ENCODE data around the gene CDK9.
"Not testable (repeated sequence)": the region's sequence is repeated elsewhere in the genome, so short reads cannot be mapped to it uniquely, and the experiment has no call there.

Gene CDK9

DNA sequence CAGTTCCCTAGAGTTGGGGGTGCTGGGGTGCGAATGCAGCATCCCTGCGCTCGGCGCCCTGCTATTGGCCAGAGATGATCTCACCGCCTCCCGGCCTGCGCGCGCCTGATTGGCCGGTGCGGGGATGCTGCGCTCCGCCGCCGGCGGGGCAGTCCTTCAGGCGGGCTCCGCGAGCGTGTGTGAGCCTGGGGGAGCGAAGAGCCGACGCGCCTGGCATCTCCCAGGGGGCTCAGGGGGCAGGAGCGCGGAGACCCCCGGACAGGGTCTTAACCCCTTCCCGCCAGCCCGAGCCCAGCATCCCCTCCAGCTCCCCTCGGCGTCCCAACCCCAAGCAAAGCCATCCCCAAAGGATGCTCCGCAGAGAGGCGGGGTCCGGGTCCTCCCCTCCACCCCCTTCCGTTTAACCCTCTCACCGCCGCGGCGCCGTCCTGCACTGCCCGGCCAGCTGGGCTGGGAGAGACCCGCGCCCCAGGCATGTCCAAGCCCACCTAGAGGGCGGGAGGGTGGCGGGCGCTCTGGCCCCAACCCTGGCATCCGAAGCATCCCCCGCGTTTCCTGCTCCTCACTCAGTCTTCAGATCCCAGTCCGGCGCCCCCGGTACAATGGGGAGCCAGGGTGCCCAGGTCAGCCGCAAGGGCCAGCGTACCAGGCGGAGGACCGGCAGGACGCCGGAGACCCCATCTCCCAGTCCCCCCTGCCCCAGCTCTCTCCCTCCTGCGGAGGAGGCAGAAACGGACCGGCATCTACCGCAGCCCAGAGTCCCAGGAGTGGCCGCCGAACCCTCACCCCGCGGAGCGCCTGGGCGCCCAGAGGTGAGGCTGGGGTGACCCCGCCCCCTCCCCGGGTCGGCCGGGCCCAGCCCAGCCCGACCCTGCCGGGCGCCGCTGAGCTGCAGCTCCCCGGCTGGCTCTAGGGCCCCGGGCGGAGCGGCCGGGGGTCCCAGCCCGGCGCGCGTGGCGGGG lies 31.5 kb upstream of the CDK9 start:
- Mint-ChIP-seq H3K27ac (no peak overlapping the region), H3K36me3 (ENCODE audit: low read depth) (peaks cover 54% of the 10 kb centered on the region), H3K4me3 (no peak overlapping the region), H3K9me3 (no peaks in the 10 kb centered on the region), H3K27me3 (no peaks in the 10 kb centered on the region), H3K4me1 (ENCODE audit: low read depth) (peaks cover 29% of the 10 kb centered on the region)
- intact Hi-C loops (cut with micrococcal nuclease) = no loop called here

DNA sequence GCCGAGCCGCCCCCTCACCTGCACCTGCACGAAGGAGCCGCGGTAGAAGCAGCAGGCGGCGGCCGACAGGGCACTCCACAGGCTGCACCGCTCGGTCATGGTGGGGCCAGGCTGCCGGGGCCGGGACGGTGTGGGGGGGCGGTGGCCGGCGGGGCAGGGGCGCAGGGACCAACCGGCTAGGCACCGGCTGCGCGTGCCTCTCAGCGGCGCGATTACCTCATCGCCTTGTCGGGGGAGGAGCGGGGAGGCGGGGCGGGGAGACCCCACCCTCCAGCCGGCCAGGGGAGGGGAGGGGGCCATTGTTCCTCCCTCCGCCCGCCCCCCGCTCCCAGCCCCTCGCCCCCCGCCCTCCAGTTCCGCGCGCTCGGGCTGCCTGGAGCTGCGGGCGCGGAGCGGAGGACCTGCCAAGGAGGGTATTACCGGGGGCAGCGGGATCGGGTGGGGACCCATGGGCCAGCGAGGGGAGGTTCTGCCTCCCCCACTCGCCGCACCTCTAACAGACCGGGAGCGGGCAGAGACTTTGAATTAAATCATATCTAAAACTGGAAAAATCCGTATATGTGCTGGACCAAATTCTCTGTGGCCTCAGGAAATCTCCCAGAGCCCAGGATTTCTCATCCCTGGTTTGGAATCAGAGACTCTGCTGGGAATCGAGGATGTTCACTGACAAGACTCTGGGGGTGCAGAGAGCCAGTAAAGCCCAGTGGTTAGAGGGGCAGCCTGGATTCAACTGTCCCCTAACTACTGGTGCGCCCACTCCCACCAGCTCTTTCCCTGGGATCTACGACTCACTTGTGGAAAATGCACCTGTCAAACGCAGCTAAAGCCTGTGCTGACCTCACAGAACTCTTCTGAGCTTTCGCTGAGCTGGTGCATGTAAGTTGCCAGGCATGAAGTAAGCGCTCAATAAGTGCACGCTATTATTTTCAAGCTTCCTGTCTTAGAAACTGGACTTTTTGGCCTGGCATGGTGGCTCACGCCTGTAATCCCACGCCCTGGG lies 30.5 kb upstream of the CDK9 start:
- Mint-ChIP-seq H3K4me3 (no peak overlapping the region), H3K36me3 (ENCODE audit: low read depth) (peaks cover 44% of the 10 kb centered on the region), H3K27ac (no peak overlapping the region), H3K27me3 (no peaks in the 10 kb centered on the region), H3K4me1 (ENCODE audit: low read depth) (peaks cover 29% of the 10 kb centered on the region), H3K9me3 (no peaks in the 10 kb centered on the region)
- intact Hi-C loops (cut with micrococcal nuclease) = no loop called here

DNA sequence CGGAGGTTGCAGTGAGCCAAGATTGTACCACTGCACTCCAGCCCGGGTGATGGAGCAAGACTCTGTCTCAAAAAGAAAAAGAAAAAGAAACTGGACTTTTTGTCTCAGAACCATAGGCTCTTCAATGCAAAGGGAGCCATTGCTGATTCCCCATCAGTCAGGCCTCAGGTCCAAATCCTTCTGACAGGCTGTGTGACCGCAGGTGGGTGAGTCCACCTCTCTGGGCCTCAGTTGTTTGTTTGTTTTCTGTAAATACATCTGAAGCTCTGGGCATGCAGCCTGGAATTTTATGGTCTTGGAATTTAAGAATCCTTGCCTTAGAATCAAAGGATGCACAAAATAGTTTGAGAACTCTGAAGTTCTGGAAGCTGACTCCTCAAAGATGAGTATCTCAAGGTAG lies 29.6 kb upstream of the CDK9 start:
- Mint-ChIP-seq H3K9me3 (no peaks in the 10 kb centered on the region), H3K27me3 (no peaks in the 10 kb centered on the region), H3K36me3 (ENCODE audit: low read depth) (peaks cover 40% of the 10 kb centered on the region), H3K27ac (no peak overlapping the region), H3K4me3 (no peak overlapping the region), H3K4me1 (ENCODE audit: low read depth) (peaks cover 33% of the 10 kb centered on the region)
- intact Hi-C loops (cut with micrococcal nuclease) = no loop called here

DNA sequence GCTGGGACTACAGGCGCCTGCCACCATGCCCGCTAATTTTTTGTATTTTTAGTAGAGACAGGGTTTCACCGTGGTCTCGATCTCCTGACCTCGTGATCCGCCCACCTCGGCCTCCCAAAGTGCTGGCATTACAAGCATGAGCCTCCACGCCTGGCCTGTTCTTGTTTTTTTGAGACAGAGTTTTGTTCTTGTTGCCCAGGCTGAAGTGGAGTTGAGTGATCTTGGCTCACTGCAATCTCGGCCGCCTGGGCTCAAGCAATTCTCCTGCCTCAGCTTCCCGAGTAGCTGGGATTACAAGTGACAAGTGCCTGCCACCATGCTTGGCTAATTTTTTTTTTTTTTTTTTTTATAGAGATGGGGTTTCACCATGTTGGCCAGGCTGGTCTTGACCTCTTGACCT lies 29.1 kb upstream of the CDK9 start:
- H3K36me3 Mint-ChIP-seq (ENCODE audit: low read depth) = peaks cover 38% of the 10 kb centered on the region
- H3K27me3 Mint-ChIP-seq; H3K9me3 Mint-ChIP-seq; intact Hi-C loops (cut with micrococcal nuclease); H3K27ac Mint-ChIP-seq; H3K4me3 Mint-ChIP-seq: not testable (repeated sequence)
- H3K4me1 Mint-ChIP-seq (ENCODE audit: low read depth) = peaks cover 38% of the 10 kb centered on the region

DNA sequence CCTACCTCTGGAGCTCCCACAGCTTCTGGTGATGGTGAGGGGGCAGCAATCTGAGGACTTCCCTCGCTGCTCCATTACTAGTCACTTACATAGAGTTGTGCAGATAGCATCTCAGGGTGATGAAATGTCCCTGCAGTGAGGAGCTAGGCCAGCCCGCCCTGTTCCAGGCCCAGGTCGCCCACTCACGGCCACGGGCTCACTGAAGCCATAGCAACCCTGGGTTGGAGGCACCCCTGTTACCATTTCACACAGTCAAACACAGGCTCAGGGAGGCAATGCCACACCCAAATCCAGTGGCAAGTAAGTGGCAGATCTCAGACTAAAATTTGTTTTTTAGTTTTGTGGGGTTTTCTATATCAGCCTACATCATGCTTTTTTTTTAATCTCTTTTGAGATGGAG lies 27.0 kb upstream of the CDK9 start:
- Mint-ChIP-seq H3K4me1 (ENCODE audit: low read depth) (peaks cover 45% of the 10 kb centered on the region), H3K27ac (no peak overlapping the region)
- intact Hi-C loops (cut with micrococcal nuclease) = no loop called here

DNA sequence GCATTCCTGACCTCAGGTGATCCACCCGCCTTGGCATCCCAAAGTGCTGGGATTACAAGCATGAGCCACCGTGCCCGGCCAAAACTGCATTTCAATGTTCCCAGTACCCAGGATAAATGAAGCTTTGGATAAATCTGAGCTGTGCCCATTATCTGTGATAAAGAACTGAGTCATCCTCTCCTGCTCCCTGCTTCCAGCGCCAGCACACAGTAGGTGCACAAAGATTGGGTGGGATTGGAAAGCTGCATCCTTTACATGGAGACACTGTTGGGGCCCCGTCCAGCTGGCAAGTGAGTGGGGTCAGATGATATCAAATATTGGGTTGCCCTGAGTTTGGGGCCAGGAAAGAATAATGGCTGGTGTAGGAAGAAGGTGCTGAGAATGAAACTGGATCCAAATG lies 24.8 kb upstream of the CDK9 start:
- Mint-ChIP-seq H3K4me1 (ENCODE audit: low read depth) (peaks cover 56% of the 10 kb centered on the region), H3K36me3 (ENCODE audit: low read depth) (peaks cover 35% of the 10 kb centered on the region), H3K4me3 (no peak overlapping the region), H3K27me3 (no peaks in the 10 kb centered on the region), H3K9me3 (no peaks in the 10 kb centered on the region), H3K27ac (peak overlapping the region; percentile 86)
- intact Hi-C loops (cut with micrococcal nuclease) = loop anchor here (5.0 kb wide), 1 partner anchor 36 kb away; no protein-coding TSS in a partner anchor

More for the DNA sequence above, 27.0 kb upstream of the CDK9 start:
- Mint-ChIP-seq H3K4me3 (no peak overlapping the region), H3K36me3 (ENCODE audit: low read depth) (peaks cover 27% of the 10 kb centered on the region), H3K27me3 (no peaks in the 10 kb centered on the region), H3K9me3 (no peaks in the 10 kb centered on the region)

DNA sequence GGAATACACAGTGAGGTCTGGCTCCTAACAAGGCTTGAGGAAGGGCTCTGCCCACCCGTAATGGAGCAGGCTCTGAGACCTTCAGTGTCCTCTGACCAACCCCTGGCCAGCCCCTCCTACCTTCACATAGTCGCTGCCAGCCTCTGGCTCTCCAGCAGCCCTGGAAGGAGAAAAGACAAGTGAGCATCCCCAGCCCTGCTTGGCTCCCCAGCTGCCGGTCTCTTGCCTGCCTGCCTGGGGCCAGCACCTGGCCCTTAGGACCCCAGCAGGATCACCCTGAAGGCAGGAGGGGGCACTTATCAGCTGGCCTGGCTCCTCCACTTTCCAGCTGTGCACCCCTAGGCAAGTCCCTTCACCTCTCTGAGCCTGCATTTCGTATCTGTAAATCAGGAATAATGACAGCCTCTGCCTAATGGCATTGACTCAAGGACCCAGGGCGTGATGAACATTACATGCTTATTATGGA lies 24.3 kb upstream of the CDK9 start:
- intact Hi-C loops (cut with micrococcal nuclease) = loop anchor here (5.0 kb wide), 1 partner anchor 36 kb away; no protein-coding TSS in a partner anchor
- H3K36me3 Mint-ChIP-seq (ENCODE audit: low read depth) = peaks cover 40% of the 10 kb centered on the region
- H3K27ac Mint-ChIP-seq = peak overlapping the region; percentile 86
- H3K9me3 Mint-ChIP-seq = no peaks in the 10 kb centered on the region
- peaks cover 61% of the 10 kb centered on the region for H3K4me1 Mint-ChIP-seq (ENCODE audit: low read depth)
- no peak overlapping the region for H3K4me3 Mint-ChIP-seq
- no peaks in the 10 kb centered on the region for H3K27me3 Mint-ChIP-seq

DNA sequence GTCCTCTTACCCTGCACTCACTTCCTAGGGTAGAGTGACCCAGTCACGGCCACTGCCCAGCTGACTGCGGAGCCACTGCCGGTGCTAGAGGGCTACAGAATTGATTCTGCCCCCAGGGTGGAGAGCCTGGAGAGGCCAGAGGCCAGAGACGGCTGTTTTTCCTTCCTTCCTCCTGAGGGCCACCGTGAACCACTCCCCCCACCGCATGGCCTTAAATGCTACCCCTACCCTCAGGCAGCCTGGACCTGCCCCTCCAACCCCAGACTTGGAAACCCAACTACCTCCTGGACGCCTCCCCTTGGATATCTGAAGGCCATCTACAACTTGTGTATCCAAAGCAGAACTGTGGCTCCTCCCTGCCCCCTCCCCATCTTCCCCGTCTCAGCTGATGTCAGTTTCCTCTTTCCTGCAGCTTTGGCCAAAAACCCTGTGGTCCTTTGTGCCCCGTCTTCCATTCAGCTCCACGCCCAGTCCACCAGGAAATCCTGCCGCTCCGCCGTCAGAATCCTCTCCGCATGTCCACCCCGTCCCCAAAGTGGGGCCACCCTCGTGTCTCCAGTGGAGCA lies 23.6 kb upstream of the CDK9 start:
- Mint-ChIP-seq H3K36me3 (ENCODE audit: low read depth) (peaks cover 46% of the 10 kb centered on the region), H3K27me3 (no peaks in the 10 kb centered on the region), H3K9me3 (no peaks in the 10 kb centered on the region), H3K4me3 (peak overlapping the region; percentile 64), H3K27ac (peak overlapping the region; percentile 86), H3K4me1 (ENCODE audit: low read depth) (peaks cover 68% of the 10 kb centered on the region)
- intact Hi-C loops (cut with micrococcal nuclease) = loop anchor here (5.0 kb wide), 1 partner anchor 35 kb away; no protein-coding TSS in a partner anchor

DNA sequence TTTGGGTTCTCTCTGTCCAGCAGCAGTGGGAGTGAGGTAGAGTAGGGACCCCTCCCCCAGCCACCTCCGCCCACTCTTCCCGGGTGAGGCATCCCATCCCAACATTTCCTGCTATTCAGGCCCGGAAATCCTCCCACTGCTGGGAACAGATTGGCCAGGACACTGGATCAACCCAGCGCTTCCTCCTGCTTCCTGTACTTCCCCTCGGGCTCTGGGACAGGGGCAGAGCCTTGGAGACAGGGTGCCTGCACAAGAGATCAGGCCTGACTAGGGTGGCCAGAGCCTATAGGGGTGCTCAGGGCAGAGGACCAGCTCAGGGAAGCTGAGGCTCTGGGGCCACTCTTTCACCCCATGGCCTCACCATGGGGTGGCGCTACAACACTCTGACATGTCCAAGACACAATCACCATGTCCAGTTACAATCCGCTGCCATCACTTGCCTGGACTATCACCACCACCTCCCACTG lies 21.9 kb upstream of the CDK9 start:
- peak overlapping the region; percentile 51 for H3K27ac Mint-ChIP-seq
- no peaks in the 10 kb centered on the region for H3K9me3 Mint-ChIP-seq
- no peak overlapping the region for H3K4me3 Mint-ChIP-seq
- intact Hi-C loops (cut with micrococcal nuclease) = loop anchor here (1.0 to 5.0 kb wide), 2 partner anchors 19 to 33 kb away; no protein-coding TSS in a partner anchor
- peaks cover 48% of the 10 kb centered on the region for H3K36me3 Mint-ChIP-seq (ENCODE audit: low read depth)
- peaks cover 77% of the 10 kb centered on the region for H3K4me1 Mint-ChIP-seq (ENCODE audit: low read depth)
- no peaks in the 10 kb centered on the region for H3K27me3 Mint-ChIP-seq

DNA sequence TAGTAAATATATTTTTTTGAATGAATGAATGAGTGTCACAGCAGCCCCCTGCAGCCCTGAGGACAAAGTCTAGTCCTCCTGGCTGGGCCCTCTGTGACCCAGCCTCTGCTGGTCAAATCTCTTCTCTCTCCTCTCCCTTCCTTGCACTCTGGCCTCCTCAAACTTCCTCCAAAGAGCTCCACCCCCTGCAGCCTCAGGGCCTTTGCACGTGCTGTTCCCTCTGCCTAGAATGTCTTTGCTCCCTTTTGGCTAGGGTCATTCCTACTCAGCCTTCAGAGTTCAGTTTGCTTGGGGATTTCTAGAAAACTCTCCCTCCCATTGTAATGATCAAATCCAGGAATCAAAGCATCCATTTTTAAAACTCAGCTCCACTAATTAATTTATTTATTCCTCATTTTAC lies 20.4 kb upstream of the CDK9 start:
- H3K27me3 Mint-ChIP-seq = no peaks in the 10 kb centered on the region
- H3K4me1 Mint-ChIP-seq (ENCODE audit: low read depth) = peaks cover 89% of the 10 kb centered on the region
- intact Hi-C loops (cut with micrococcal nuclease) = no loop called here
- peak overlapping the region; percentile 51 for H3K27ac Mint-ChIP-seq
- no peak overlapping the region for H3K4me3 Mint-ChIP-seq
- no peaks in the 10 kb centered on the region for H3K9me3 Mint-ChIP-seq
- H3K36me3 Mint-ChIP-seq (ENCODE audit: low read depth) = peaks cover 48% of the 10 kb centered on the region

DNA sequence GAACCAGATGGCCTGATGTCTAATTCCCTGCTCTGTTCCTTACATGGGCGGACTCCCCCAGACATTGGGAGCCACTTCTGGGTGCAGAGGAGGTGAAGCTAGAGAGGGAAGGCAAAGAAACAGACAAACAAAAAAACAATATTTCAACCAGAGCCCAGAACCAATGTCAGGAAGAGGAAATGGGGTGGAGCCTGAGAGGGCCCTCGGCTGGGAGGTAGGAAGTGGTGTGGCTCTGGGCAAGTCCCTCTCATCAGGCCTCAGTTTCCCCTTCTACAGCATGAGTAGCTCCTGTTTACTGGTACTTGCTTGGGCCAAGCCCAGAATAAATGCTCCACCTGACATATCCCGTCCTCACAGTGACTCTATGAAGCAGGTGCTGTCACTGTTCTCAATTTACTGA lies 18.4 kb upstream of the CDK9 start:
- Mint-ChIP-seq H3K4me3 (no peak overlapping the region), H3K4me1 (ENCODE audit: low read depth) (peaks cover 87% of the 10 kb centered on the region), H3K27ac (peak overlapping the region; percentile 64), H3K36me3 (ENCODE audit: low read depth) (peaks cover 46% of the 10 kb centered on the region), H3K27me3 (no peaks in the 10 kb centered on the region), H3K9me3 (no peaks in the 10 kb centered on the region)
- intact Hi-C loops (cut with micrococcal nuclease) = no loop called here

DNA sequence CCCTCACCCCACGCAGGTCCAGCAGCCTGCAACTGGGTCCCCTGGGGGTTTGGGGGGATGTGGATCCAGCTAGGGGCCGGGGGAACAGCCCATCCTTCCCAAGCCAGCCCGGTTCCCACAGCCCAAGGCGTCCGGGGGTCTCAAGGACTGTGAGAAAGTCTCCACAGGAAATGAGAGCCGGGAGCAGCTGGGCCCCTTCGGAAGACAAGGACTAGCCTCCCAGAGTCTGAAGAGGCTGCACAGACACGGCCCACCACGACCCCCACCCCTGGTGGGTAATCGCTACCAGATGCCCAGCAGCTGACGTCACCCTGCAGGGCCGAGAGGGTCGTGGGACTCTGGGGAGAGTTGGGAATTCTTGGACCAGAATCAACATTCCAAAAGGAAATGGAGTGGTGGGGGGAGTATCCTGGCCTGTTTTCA lies 17.9 kb upstream of the CDK9 start:
- peaks cover 46% of the 10 kb centered on the region for H3K36me3 Mint-ChIP-seq (ENCODE audit: low read depth)
- H3K27me3 Mint-ChIP-seq = no peaks in the 10 kb centered on the region
- H3K4me1 Mint-ChIP-seq (ENCODE audit: low read depth) = peaks cover 82% of the 10 kb centered on the region
- H3K4me3 Mint-ChIP-seq = no peak overlapping the region
- H3K9me3 Mint-ChIP-seq = no peaks in the 10 kb centered on the region
- intact Hi-C loops (cut with micrococcal nuclease) = no loop called here
- H3K27ac Mint-ChIP-seq = peak overlapping the region; percentile 38

DNA sequence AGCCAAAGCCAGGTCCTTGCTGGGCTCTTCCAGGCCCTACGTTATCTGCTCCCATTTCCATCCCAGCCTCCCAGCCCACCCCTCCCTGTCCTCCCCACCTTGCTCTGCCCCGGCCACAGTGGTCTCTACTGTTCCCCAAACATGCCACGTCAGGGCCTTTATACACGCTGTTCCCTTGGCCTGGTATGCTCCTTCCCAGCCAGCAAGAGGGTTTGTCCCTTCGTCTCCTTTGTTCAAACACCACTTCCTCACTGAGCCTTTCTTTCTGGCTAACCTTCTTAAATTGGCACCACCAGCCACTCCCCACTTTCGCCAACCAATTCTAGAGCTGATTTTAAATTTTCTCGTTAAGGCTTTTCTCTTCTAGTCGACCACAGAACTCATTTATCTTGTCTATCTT lies 17.1 kb upstream of the CDK9 start:
- no peak overlapping the region for H3K4me3 Mint-ChIP-seq
- no peaks in the 10 kb centered on the region for H3K9me3 Mint-ChIP-seq
- no peaks in the 10 kb centered on the region for H3K27me3 Mint-ChIP-seq
- peaks cover 49% of the 10 kb centered on the region for H3K36me3 Mint-ChIP-seq (ENCODE audit: low read depth)
- H3K4me1 Mint-ChIP-seq (ENCODE audit: low read depth) = peaks cover 82% of the 10 kb centered on the region
- peak overlapping the region; percentile 38 for H3K27ac Mint-ChIP-seq
- intact Hi-C loops (cut with micrococcal nuclease) = no loop called here
